ENCODE results near the gene DNAJC27. TPM values are rescaled to one million over a fixed set of nuclear protein-coding genes. Genes with fewer than 3 reads are reported as not detected.

The DNAJC27 gene
- total RNA-seq, 4 donors from 2014 or later = 2.7 to 12.4 (median 7.8) TPM

DNA sequence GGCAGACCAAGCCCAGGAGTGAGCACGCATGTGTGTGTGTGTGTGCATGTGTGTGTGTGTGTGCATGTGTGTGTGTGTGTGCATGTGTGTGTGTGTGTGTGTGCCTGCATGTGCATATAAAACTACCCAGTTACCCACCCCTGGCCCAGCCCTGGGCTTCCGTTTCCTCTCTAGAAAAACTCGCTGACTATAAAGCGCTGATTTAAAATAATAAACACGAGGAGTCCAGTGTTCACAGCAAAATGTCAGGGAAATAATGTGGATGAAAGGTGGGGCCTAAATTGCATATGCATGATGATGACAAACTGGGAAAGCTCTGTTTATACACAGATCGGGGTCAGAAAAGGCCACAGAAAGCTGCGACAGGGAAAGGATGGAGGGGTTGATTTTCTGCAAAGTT, 59.2 kb downstream of the DNAJC27 start:
- Histone ChIP-seq H3K4me3 (no peak overlapping the region), H3K27ac (peak overlapping the region in 1 of 4 donors; percentile 62), H3K4me1 (peaks cover 0 to 20% (median 1%) of the 10 kb centered on the region in 4 donors), H3K27me3 (no peaks in the 10 kb centered on the region), H3K36me3 (no peaks in the 10 kb centered on the region), H3K9me3 (no peaks in the 10 kb centered on the region)
- DNase-seq = peak in 1 of 3 donors; percentile 69
- TF ChIP-seq, protein P1, sequence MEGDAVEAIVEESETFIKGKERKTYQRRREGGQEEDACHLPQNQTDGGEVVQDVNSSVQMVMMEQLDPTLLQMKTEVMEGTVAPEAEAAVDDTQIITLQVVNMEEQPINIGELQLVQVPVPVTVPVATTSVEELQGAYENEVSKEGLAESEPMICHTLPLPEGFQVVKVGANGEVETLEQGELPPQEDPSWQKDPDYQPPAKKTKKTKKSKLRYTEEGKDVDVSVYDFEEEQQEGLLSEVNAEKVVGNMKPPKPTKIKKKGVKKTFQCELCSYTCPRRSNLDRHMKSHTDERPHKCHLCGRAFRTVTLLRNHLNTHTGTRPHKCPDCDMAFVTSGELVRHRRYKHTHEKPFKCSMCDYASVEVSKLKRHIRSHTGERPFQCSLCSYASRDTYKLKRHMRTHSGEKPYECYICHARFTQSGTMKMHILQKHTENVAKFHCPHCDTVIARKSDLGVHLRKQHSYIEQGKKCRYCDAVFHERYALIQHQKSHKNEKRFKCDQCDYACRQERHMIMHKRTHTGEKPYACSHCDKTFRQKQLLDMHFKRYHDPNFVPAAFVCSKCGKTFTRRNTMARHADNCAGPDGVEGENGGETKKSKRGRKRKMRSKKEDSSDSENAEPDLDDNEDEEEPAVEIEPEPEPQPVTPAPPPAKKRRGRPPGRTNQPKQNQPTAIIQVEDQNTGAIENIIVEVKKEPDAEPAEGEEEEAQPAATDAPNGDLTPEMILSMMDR (IDR thresholded peaks at IDR 0.05) = no peak
- no peak for TF ChIP-seq POLR2A (IDR thresholded peaks at IDR 0.05)

DNA sequence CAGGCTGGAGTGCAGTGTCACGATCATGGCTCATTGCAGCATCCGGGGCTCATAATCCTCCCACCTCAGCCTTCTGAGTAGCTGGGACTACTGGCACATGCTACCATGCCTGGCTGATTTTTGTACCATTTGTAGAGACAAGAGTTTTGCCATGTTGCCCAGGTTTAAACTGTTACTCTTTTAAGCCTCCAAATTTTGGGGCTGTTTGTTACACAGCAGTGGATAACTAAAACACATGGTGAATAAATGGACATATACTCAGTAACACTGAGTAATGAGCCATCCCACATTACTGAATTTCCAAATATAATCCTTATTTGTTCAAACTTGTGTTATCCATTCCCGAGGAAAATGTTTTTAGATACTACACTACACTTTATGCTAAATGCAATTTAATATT, 61.5 kb downstream of the DNAJC27 start:
- no peaks in the 10 kb centered on the region for H3K36me3 ChIP-seq
- TF ChIP-seq, protein P1 (IDR thresholded peaks at IDR 0.05) = no peak
- TF ChIP-seq POLR2A (IDR thresholded peaks at IDR 0.05) = no peak
- no peak overlapping the region for H3K27ac ChIP-seq
- no peak overlapping the region for H3K4me3 ChIP-seq
- H3K27me3 ChIP-seq = no peaks in the 10 kb centered on the region
- H3K9me3 ChIP-seq = no peaks in the 10 kb centered on the region
- peaks cover 0 to 14% (median 1%) of the 10 kb centered on the region in 4 donors for H3K4me1 ChIP-seq
- DNase-seq = no peak

DNA sequence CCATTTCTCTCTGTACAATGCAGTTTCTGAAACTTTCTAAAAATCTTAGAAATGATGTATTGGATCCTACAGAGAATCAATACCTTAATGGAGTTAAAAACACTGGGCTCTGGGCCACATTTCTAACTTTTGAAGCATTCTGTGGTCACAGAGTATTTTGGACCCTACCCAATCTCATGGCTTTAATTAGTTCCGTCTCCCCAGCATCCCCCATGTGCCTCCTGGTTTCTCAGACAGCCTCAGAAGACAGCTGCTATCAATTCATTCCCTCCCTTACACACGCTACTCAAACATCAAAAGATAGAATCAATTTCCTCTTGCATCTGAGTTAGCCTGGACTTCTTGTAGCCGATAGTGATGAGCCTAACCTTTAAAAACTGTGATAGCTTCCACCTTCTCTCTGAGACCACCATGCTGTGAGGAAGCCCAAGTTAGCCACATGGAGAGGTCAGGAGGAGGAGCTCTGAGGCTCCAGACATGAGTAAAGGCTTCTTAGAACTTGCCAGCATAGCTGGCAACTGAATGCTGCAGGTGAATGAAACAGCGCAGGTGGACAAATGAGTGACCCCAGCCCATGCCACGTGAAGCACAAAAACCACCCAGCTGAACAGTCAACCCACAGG, 62.1 kb downstream of the DNAJC27 start:
- Histone ChIP-seq H3K27ac (no peak overlapping the region), H3K36me3 (no peaks in the 10 kb centered on the region), H3K4me3 (no peak overlapping the region), H3K9me3 (no peaks in the 10 kb centered on the region), H3K27me3 (no peaks in the 10 kb centered on the region), H3K4me1 (peaks cover 0 to 14% (median 1%) of the 10 kb centered on the region in 4 donors)
- TF ChIP-seq POLR2A (IDR thresholded peaks at IDR 0.05) = no peak
- peak in 1 of 3 donors; percentile 25 for DNase-seq

DNA sequence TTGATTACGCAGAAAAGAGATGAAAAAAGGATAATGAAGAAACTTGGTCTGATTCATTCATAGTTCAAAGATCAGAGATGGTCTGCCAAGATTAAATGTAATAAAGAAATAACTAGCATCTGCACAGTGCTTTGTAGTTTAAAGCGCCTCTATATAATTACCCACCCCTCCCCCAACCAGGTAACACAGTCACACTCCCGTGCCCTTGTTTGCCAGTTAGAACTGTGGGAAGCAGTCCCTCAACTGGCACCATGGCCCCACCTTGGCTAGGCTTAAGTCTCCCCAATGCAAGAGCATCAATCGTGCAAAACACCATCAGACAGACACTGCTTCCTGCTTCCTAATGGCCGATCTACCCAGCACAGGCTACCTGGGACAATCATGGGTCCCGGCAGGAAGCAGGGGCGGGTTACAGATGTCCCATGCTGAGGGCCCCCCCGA, 63.3 kb downstream of the DNAJC27 start:
- Histone ChIP-seq H3K36me3 (no peaks in the 10 kb centered on the region), H3K9me3 (no peaks in the 10 kb centered on the region), H3K27me3 (no peaks in the 10 kb centered on the region), H3K27ac (peak overlapping the region in 2 of 4 donors; percentile 57 to 72), H3K4me3 (no peak overlapping the region), H3K4me1 (peaks cover 0 to 14% (median 1%) of the 10 kb centered on the region in 4 donors)
- DNase-seq = peak in 2 of 3 donors; percentile 60 to 71
- TF ChIP-seq POLR2A (IDR thresholded peaks at IDR 0.05) = no peak
- TF ChIP-seq, protein P1 (IDR thresholded peaks at IDR 0.05) = no peak

DNA sequence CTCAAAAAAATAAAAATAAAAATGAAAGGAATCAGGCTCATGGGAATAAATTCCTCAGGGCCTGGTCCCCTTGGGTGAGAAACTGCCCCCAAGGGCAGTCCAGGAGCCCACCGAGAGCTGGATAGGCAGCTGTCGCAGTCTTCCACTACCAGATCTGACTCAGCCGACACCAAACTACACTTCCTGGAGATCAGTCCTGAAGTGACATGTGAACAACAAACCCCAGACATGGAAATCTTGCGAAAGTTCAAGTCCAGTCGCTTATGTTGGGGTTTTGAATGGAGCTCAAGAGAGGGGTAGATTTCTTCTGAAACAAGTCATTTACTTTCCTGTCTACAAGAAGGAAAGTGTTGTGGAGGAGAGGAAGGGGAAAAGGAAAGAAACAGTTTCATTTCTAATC, 64.6 kb downstream of the DNAJC27 start:
- Histone ChIP-seq H3K27ac (peak overlapping the region in 1 of 4 donors; percentile 53), H3K4me3 (no peak overlapping the region), H3K9me3 (no peaks in the 10 kb centered on the region), H3K4me1 (peaks cover 0 to 7% (median 1%) of the 10 kb centered on the region in 4 donors), H3K27me3 (no peaks in the 10 kb centered on the region), H3K36me3 (peaks cover 0 to 3% (median 0%) of the 10 kb centered on the region in 3 donors)
- DNase-seq = peak in 1 of 3 donors; percentile 58
- TF ChIP-seq POLR2A (IDR thresholded peaks at IDR 0.05) = no peak
- TF ChIP-seq, protein P1 (IDR thresholded peaks at IDR 0.05) = no peak

DNA sequence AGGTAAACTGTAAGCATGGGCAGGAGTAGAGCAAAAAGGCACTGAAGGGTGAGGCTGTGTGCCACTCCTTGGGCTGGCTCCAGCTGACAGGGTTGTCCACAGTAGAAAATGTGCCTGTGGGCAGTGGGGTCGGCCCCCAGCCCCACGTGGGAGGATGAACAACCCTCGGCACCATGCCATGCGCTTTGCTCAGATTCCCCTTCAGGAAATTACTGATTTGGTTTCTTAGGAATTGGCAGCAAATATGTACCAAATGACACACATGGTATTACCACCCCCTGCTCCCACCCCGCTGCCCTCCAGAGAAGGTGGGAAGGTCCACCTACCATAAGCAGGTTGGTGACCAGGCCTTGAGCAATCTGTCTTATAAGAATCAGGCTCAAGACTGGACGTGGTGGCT, 65.3 kb downstream of the DNAJC27 start:
- Histone ChIP-seq H3K4me3 (no peak overlapping the region), H3K4me1 (peaks cover 0 to 7% (median 1%) of the 10 kb centered on the region in 4 donors), H3K27ac (peak overlapping the region in 1 of 4 donors; percentile 30), H3K27me3 (no peaks in the 10 kb centered on the region), H3K36me3 (peaks cover 0 to 3% (median 0%) of the 10 kb centered on the region in 3 donors), H3K9me3 (no peaks in the 10 kb centered on the region)
- TF ChIP-seq POLR2A (IDR thresholded peaks at IDR 0.05) = no peak
- TF ChIP-seq, protein P1 (IDR thresholded peaks at IDR 0.05) = no peak
- no peak for DNase-seq
